ENCODE data around the gene DMWD. TPM values are rescaled to one million over a fixed set of nuclear protein-coding genes. Genes with fewer than 3 reads are reported as not detected.

DMWD gene
- total RNA-seq, 4 donors from 2014 or later, result 9.1 to 32.2 (median 23.5) TPM

DNA sequence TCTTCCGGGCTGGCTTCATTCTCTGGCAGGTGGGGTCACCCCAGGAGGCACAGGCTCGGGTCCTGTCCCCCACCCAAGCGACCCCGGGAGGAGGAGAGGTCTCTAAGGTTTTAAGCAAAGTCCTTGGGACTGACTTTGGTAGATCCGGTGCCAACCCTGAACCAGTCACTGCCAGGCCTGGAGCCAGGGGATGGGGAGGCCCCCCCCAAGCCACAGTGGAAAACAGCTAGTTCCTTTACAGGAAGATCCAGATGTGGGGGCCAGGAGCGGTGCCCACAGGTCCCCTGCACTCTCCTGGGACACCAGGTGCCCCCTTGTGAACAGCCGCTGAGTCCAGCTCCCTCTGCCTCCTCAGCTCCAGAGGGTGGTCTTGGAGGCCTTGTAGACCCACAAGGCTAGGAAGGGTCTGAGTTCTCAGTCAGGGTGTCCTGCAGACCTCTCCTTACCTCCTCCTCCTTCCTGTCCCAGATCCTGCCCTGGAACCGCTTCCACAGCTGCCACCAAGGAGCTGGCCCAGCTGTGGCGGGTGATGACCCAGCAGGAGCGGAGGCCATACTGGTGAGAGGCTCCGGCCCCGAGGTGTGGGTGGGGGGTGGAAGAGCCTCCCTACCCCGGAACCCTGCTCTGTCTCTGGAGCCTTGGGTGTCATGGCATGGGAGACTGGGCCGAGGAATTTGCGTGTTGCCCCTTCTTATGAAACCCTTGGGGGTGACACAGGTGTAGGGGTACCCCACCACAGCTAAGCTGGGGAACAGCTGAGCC lies 29.6 kb downstream of the DMWD start:
- WGBS, 2 donors, result 70 to 92% methylated on average over 4 to 7 of the region's 15 CpGs
- no peak overlapping the region for H3K4me3 ChIP-seq
- H3K9me3 ChIP-seq, result no peaks in the 10 kb centered on the region
- intact Hi-C loops (cut with DNase I), result loop anchor here (10.0 kb wide), 1 partner anchor 48 kb away; no protein-coding TSS in a partner anchor
- peaks cover 0 to 13% (median 0%) of the 10 kb centered on the region in 3 donors for H3K36me3 ChIP-seq
- no peak for DNase-seq
- no peak for TF ChIP-seq POLR2A (IDR thresholded peaks at IDR 0.05)
- TF ChIP-seq, protein P1, sequence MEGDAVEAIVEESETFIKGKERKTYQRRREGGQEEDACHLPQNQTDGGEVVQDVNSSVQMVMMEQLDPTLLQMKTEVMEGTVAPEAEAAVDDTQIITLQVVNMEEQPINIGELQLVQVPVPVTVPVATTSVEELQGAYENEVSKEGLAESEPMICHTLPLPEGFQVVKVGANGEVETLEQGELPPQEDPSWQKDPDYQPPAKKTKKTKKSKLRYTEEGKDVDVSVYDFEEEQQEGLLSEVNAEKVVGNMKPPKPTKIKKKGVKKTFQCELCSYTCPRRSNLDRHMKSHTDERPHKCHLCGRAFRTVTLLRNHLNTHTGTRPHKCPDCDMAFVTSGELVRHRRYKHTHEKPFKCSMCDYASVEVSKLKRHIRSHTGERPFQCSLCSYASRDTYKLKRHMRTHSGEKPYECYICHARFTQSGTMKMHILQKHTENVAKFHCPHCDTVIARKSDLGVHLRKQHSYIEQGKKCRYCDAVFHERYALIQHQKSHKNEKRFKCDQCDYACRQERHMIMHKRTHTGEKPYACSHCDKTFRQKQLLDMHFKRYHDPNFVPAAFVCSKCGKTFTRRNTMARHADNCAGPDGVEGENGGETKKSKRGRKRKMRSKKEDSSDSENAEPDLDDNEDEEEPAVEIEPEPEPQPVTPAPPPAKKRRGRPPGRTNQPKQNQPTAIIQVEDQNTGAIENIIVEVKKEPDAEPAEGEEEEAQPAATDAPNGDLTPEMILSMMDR (IDR thresholded peaks at IDR 0.05), result no peak
- H3K4me1 ChIP-seq, result peaks cover 20 to 59% (median 34%) of the 10 kb centered on the region in 3 donors
- peaks cover 0 to 15% (median 0%) of the 10 kb centered on the region in 4 donors for H3K27me3 ChIP-seq
- no peak overlapping the region for H3K27ac ChIP-seq

DNA sequence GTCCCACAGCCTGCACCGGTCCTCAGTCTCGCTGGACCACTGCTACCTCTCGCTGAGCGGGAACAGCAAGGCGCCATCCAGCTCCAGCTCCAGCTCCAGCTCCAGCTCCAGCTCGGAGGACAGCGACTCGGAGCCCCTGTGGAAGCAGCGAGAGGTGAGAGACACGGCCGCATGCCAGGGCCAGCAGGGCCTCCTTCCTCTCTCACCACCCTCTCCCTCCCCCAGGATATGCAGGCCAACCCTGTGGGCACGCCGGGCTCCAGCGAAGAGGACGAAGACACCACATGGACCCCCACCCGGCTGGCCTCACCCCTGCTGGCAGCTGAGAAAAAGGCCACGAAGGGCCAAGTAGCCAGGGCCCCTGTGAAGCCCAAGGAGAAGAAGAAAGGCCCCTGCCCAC lies 30.9 kb downstream of the DMWD start:
- Histone ChIP-seq H3K4me3 (no peak overlapping the region), H3K9me3 (no peaks in the 10 kb centered on the region), H3K27me3 (peaks cover 0 to 11% (median 0%) of the 10 kb centered on the region in 4 donors), H3K4me1 (peaks cover 11 to 46% (median 28%) of the 10 kb centered on the region in 3 donors), H3K36me3 (peaks cover 0 to 13% (median 0%) of the 10 kb centered on the region in 3 donors), H3K27ac (no peak overlapping the region)
- intact Hi-C loops (cut with DNase I), result loop anchor here (10.0 kb wide), 1 partner anchor 47 kb away; no protein-coding TSS in a partner anchor
- TF ChIP-seq, protein P1 (IDR thresholded peaks at IDR 0.05), result no peak
- no peak for TF ChIP-seq POLR2A (IDR thresholded peaks at IDR 0.05)
- 80 to 86% methylated on average over 1 to 6 of the region's 17 CpGs for WGBS, 2 donors
- no peak for DNase-seq

DNA sequence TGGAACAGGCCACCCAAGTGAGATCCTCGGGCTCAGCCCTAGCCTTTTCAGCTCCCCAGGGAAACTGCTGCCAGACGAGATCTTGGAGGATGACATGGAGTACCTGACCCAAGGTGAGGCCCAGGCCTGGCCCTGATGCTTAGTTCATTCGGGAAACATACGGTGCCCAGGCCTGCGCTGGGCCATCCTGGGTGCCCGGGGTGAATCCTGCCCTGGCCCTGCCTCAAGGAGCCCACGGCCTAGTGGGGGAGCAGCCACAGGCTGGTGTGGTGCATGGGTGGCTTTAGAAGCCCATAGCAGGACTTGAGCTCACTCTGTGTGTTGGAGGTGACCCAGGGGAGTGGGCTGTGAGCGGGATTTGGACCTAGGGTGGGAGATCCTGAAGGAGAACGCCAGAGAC lies 33.7 kb downstream of the DMWD start:
- no peaks in the 10 kb centered on the region for H3K9me3 ChIP-seq
- no peak for DNase-seq
- H3K4me1 ChIP-seq, result peaks cover 0 to 18% (median 2%) of the 10 kb centered on the region in 3 donors
- WGBS, 2 donors, result 70 to 76% methylated on average over 2 to 3 of the region's 9 CpGs
- no peak overlapping the region for H3K4me3 ChIP-seq
- no peaks in the 10 kb centered on the region for H3K36me3 ChIP-seq
- H3K27ac ChIP-seq, result no peak overlapping the region
- intact Hi-C loops (cut with DNase I), result no loop called here
- H3K27me3 ChIP-seq, result peaks cover 0 to 7% (median 0%) of the 10 kb centered on the region in 4 donors
- TF ChIP-seq POLR2A (IDR thresholded peaks at IDR 0.05), result no peak
- TF ChIP-seq, protein P1 (IDR thresholded peaks at IDR 0.05), result no peak

DNA sequence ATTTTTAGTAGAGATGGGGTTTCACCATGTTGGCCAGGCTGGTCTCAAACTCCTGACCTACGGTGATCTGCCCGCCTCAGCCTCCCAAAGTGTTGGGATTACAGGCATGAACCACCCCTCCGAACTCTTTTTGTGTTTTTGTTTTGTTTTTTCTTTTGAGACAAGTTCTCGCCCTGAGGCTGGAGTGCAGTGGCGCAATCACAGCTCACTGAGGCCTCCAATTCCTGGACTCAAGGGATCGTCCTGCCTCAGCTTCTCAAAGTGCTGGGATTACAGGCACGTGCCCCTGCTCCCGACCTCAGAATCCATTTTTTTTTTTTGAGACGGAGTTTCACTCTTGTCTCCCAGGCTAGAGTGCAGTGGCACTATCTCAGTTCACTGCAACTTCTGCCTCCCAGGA lies 35.0 kb downstream of the DMWD start:
- 54 to 62% methylated on average over 9 of the region's 9 CpGs for WGBS, 2 donors
- no peak overlapping the region for H3K27ac ChIP-seq
- intact Hi-C loops (cut with DNase I), result no loop called here

DNA sequence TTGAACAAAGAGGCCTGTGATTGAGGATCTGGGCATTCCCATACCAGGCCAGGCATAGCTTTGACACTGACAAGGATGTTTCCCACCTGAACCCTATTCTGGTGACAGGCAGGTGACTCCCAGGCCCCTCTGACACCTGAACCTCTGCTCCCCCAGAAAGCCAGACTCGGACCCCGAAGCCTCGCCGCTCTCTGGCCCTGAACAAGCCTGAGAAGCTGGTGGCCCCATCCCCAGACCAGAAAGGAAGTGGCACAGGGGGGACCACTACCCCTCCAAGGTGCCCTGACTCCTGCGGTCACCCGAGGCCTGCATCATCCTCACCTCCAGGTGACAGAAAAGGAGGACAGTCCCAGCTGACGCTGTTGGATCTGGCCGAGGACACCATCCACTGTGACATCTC lies 38.3 kb downstream of the DMWD start:
- no peak for DNase-seq
- 96% methylated on average over 4 of the region's 8 CpGs; no CpG with 5 or more reads in 1 of the 2 donors for WGBS, 2 donors
- intact Hi-C loops (cut with DNase I), result no loop called here
- no peak overlapping the region for H3K4me3 ChIP-seq
- no peaks in the 10 kb centered on the region for H3K36me3 ChIP-seq
- peaks cover 0 to 6% (median 0%) of the 10 kb centered on the region in 3 donors for H3K4me1 ChIP-seq
- H3K27ac ChIP-seq, result no peak overlapping the region
- H3K27me3 ChIP-seq, result peaks cover 0 to 7% (median 0%) of the 10 kb centered on the region in 4 donors
- no peak for TF ChIP-seq POLR2A (IDR thresholded peaks at IDR 0.05)
- TF ChIP-seq, protein P1 (IDR thresholded peaks at IDR 0.05), result no peak
- H3K9me3 ChIP-seq, result no peaks in the 10 kb centered on the region

More for the DNA sequence above, 35.0 kb downstream of the DMWD start:
- no peak for DNase-seq
- Histone ChIP-seq H3K27me3 (peaks cover 0 to 7% (median 0%) of the 10 kb centered on the region in 4 donors), H3K9me3 (no peaks in the 10 kb centered on the region), H3K4me3 (no peak overlapping the region), H3K4me1 (peaks cover 0 to 10% (median 0%) of the 10 kb centered on the region in 3 donors), H3K36me3 (no peaks in the 10 kb centered on the region)
- TF ChIP-seq POLR2A (IDR thresholded peaks at IDR 0.05), result no peak
- TF ChIP-seq, protein P1 (IDR thresholded peaks at IDR 0.05), result no peak
